GM19239 (cell line): ENCODE results near the gene TGFBR3.
A peak's percentile ranks its signal among the peaks of the same experiment; 100 is the strongest.

Experiments used
- DNase-seq: peaks from one replicate; pipeline ENCODE4 v3.0.0; 2011; ENCODE audit warnings: low spot score; ENCODE audit not compliant: insufficient read length
- FAIRE-seq: peaks from 2 replicates; lab custom pipeline; 2011; peaks lifted over from hg19 to GRCh38; lab: Jason Lieb, UNC

The TGFBR3 gene

GRCh38 chr1:91805311-91805801 is 80.6 kb downstream of the TGFBR3 start:
- FAIRE-seq (no peak), DNase-seq (no peak)

- DNase-seq, result no peak
- FAIRE-seq, result peak; percentile 23
Measured at GRCh38 chr1:91804546-91805023, 81.4 kb downstream of the TGFBR3 start.

GRCh38 chr1:91803847-91804545 is 82.0 kb downstream of the TGFBR3 start:
- FAIRE-seq (peak; percentile 84), DNase-seq (peak; percentile 28)

- FAIRE-seq (no peak), DNase-seq (no peak)
Measured at GRCh38 chr1:91803123-91803522, 82.8 kb downstream of the TGFBR3 start.

GRCh38 chr1:91801496-91802115 is 84.3 kb downstream of the TGFBR3 start:
- no peak for FAIRE-seq
- no peak for DNase-seq

- DNase-seq (no peak), FAIRE-seq (no peak)
Measured at GRCh38 chr1:91799863-91800262, 86.1 kb downstream of the TGFBR3 start.

GRCh38 chr1:91799159-91799558 is 86.8 kb downstream of the TGFBR3 start:
- no peak for DNase-seq
- no peak for FAIRE-seq

- DNase-seq (no peak), FAIRE-seq (no peak)
Measured at GRCh38 chr1:91798740-91799139, 87.2 kb downstream of the TGFBR3 start.

- FAIRE-seq, result no peak
- no peak for DNase-seq
Measured at GRCh38 chr1:91798241-91798648, 87.7 kb downstream of the TGFBR3 start.

GRCh38 chr1:91797164-91797563 is 88.8 kb downstream of the TGFBR3 start:
- DNase-seq (no peak), FAIRE-seq (no peak)

GRCh38 chr1:91796390-91796654 is 89.6 kb downstream of the TGFBR3 start:
- FAIRE-seq, result no peak

GRCh38 chr1:91795591-91796389 is 90.2 kb downstream of the TGFBR3 start:
- DNase-seq (no peak), FAIRE-seq (no peak)

More at GRCh38 chr1:91796390-91796654, 89.6 kb downstream of the TGFBR3 start:
- DNase-seq, result no peak

GRCh38 chr1:91793877-91794276 is 92.1 kb downstream of the TGFBR3 start:
- FAIRE-seq, result no peak

GRCh38 chr1:91793189-91793588 is 92.8 kb downstream of the TGFBR3 start:
- FAIRE-seq, result no peak

More at GRCh38 chr1:91793877-91794276, 92.1 kb downstream of the TGFBR3 start:
- DNase-seq, result no peak

GRCh38 chr1:91792489-91793071 is 93.4 kb downstream of the TGFBR3 start:
- DNase-seq (no peak), FAIRE-seq (no peak)

More at GRCh38 chr1:91793189-91793588, 92.8 kb downstream of the TGFBR3 start:
- no peak for DNase-seq

- DNase-seq (no peak), FAIRE-seq (no peak)
Measured at GRCh38 chr1:91791691-91792488, 94.1 kb downstream of the TGFBR3 start.

- DNase-seq (no peak), FAIRE-seq (no peak)
Measured at GRCh38 chr1:91791103-91791502, 94.8 kb downstream of the TGFBR3 start.

- no peak for DNase-seq
- FAIRE-seq, result no peak
Measured at GRCh38 chr1:91790392-91790791, 95.6 kb downstream of the TGFBR3 start.

GRCh38 chr1:91789273-91789997 is 96.5 kb downstream of the TGFBR3 start:
- FAIRE-seq (no peak), DNase-seq (no peak)
